Smooth muscle cell (in vitro differentiated cells): Measurements from ENCODE around the gene PLCB4. TPM values are rescaled to one million over a fixed set of nuclear protein-coding genes. Genes with fewer than 3 reads are reported as not detected.

Source experiments
- DNase-seq: peaks from one replicate; lab custom pipeline; 2025; ENCODE audit not compliant: unreplicated experiment; lab: John Stamatoyannopoulos, UW
- H2AFZ ChIP-seq: fragments of 200-600 bp; sonication (generic); 2 replicates; pipeline ENCODE4 v1.6.0; 2016; ENCODE audit warnings: antibody characterized with exemption, low read depth, mild to moderate bottlenecking
- H3F3A ChIP-seq: fragments of 200-600 bp; sonication (generic); 2 replicates; pipeline ENCODE4 v1.6.0; 2017; ENCODE audit warnings: antibody characterized with exemption, low read depth
- H3K27ac ChIP-seq: fragments of 200-600 bp; sonication (generic); 2 replicates; pipeline ENCODE4 v1.5.1; 2016; ENCODE audit warnings: low read depth, mild to moderate bottlenecking
- H3K27me3 ChIP-seq: fragments of 200-600 bp; sonication (generic); 2 replicates; pipeline ENCODE4 v1.6.1; 2016; ENCODE audit warnings: low read depth, mild to moderate bottlenecking
- H3K36me3 ChIP-seq: fragments of 200-600 bp; sonication (generic); 2 replicates; pipeline ENCODE4 v1.5.1; 2016; ENCODE audit warnings: low read depth
- H3K4me1 ChIP-seq: fragments of 200-600 bp; sonication (generic); 2 replicates; pipeline ENCODE4 v1.5.1; 2016; ENCODE audit warnings: low read depth
- H3K4me2 ChIP-seq: fragments of 200-600 bp; sonication (generic); 2 replicates; pipeline ENCODE4 v1.6.0; 2016; ENCODE audit warnings: mild to moderate bottlenecking
- H3K4me3 ChIP-seq: fragments of 200-600 bp; sonication (generic); 2 replicates; pipeline ENCODE4 v1.5.1; 2016; ENCODE audit warnings: mild to moderate bottlenecking
- H3K79me2 ChIP-seq: fragments of 200-600 bp; sonication (generic); 2 replicates; pipeline ENCODE4 v1.6.0; 2016; ENCODE audit warnings: low read depth, mild to moderate bottlenecking
- H3K9ac ChIP-seq: fragments of 200-600 bp; sonication (generic); 2 replicates; pipeline ENCODE4 v1.6.0; 2016; ENCODE audit warnings: low read depth
- H3K9me3 ChIP-seq: fragments of 200-600 bp; sonication (generic); replicated peaks from 2 replicates; pipeline ENCODE4 v1.5.1; 2016; ENCODE audit warnings: low read depth
- H4K20me1 ChIP-seq: fragments of 200-600 bp; sonication (generic); 2 replicates; pipeline ENCODE4 v1.6.0; 2016; ENCODE audit warnings: low read depth
- CTCF ChIP-seq: fragments of 200-600 bp; sonication (generic); IDR thresholded peaks from 2 replicates; pipeline ENCODE4 v1.5.1; 2017; ENCODE audit warnings: borderline replicate concordance, mild to moderate bottlenecking, antibody characterized with exemption; ENCODE audit not compliant: insufficient read depth, poor library complexity, severe bottlenecking
- WGBS: methylation state at CpG from one replicate; pipeline ENCODE4 v1.1.7; 2016; ENCODE audit warnings: low lambda C conversion rate; 5-methylcytosine and 5-hydroxymethylcytosine counted together
- polyA plus RNA-seq: library from polyadenylated mRNA; unstranded; fragments of >200 nt; fragmentation: Nextera tagmentation; extraction: Ambion mirVana; gene quantifications from 2 replicates; pipeline ENCODE4 v1.2.1, GENCODE V29; 2016
- total RNA-seq: library from RNA; depleted of rRNA; stranded (reverse); fragments of >200 nt; gene quantifications from 2 replicates; pipeline ENCODE4 v1.2.3, GENCODE V29; 2014

Gene PLCB4
- total and polyA plus RNA-seq, 2 experiments from 2014 or later = 3.0 to 5.3 TPM

GRCh38 chr20:9256393-9256792 is 187.5 kb downstream of the PLCB4 start:
- Histone ChIP-seq H3K4me3 (no peak overlapping the region), H4K20me1 (no peaks in the 10 kb centered on the region), H3K36me3 (no peaks in the 10 kb centered on the region), H3K27me3 (no peaks in the 10 kb centered on the region), H3F3A (no peaks in the 10 kb centered on the region), H3K4me2 (no peak overlapping the region), H3K9me3 (no peaks in the 10 kb centered on the region), H3K4me1 (peaks cover 22% of the 10 kb centered on the region), H3K9ac (no peak overlapping the region), H2AFZ (no peak overlapping the region), H3K27ac (no peak overlapping the region), H3K79me2 (no peaks in the 10 kb centered on the region)
- TF ChIP-seq CTCF = no peak
- DNase-seq = no peak
- WGBS = 95% methylated on average over 3 of the region's 3 CpGs

- Histone ChIP-seq H3K9ac (no peak overlapping the region), H3K4me3 (no peak overlapping the region), H3F3A (no peaks in the 10 kb centered on the region), H3K27me3 (no peaks in the 10 kb centered on the region), H2AFZ (no peak overlapping the region), H3K4me2 (no peak overlapping the region), H3K36me3 (no peaks in the 10 kb centered on the region), H3K9me3 (no peaks in the 10 kb centered on the region), H3K4me1 (peaks cover 22% of the 10 kb centered on the region), H4K20me1 (no peaks in the 10 kb centered on the region), H3K79me2 (no peaks in the 10 kb centered on the region), H3K27ac (no peak overlapping the region)
- TF ChIP-seq CTCF = no peak
- 98% methylated on average over 1 of the region's 1 CpG for WGBS
- no peak for DNase-seq
Observed at GRCh38 chr20:9258901-9259300, 190.0 kb downstream of the PLCB4 start.

- Histone ChIP-seq H2AFZ (no peak overlapping the region), H3K27me3 (no peaks in the 10 kb centered on the region), H3K4me1 (peaks cover 12% of the 10 kb centered on the region), H3K4me3 (no peak overlapping the region), H3K79me2 (no peaks in the 10 kb centered on the region), H3K27ac (no peak overlapping the region), H3F3A (no peaks in the 10 kb centered on the region), H3K36me3 (no peaks in the 10 kb centered on the region), H3K9me3 (no peaks in the 10 kb centered on the region), H3K4me2 (no peak overlapping the region), H4K20me1 (no peaks in the 10 kb centered on the region), H3K9ac (no peak overlapping the region)
- DNase-seq = no peak
- TF ChIP-seq CTCF = no peak
Observed at GRCh38 chr20:9260027-9260426, 191.1 kb downstream of the PLCB4 start.

- Histone ChIP-seq H3K36me3 (no peaks in the 10 kb centered on the region), H3K27ac (no peak overlapping the region), H3K27me3 (no peaks in the 10 kb centered on the region), H3K4me1 (no peaks in the 10 kb centered on the region), H3K4me3 (no peak overlapping the region), H3K9ac (no peak overlapping the region), H3K4me2 (no peak overlapping the region), H3K9me3 (no peaks in the 10 kb centered on the region), H3F3A (no peaks in the 10 kb centered on the region), H3K79me2 (no peaks in the 10 kb centered on the region), H2AFZ (no peak overlapping the region), H4K20me1 (no peaks in the 10 kb centered on the region)
- WGBS = 93% methylated on average over 2 of the region's 2 CpGs
- no peak for TF ChIP-seq CTCF
- DNase-seq = no peak
Observed at GRCh38 chr20:9261781-9262180, 192.9 kb downstream of the PLCB4 start.
